ENCODE measurements around the gene SPIB. TPM values are rescaled to one million over a fixed set of nuclear protein-coding genes. Genes with fewer than 3 reads are reported as not detected.

The SPIB gene
- total RNA-seq, 4 donors from 2014 or later: not detected

DNA sequence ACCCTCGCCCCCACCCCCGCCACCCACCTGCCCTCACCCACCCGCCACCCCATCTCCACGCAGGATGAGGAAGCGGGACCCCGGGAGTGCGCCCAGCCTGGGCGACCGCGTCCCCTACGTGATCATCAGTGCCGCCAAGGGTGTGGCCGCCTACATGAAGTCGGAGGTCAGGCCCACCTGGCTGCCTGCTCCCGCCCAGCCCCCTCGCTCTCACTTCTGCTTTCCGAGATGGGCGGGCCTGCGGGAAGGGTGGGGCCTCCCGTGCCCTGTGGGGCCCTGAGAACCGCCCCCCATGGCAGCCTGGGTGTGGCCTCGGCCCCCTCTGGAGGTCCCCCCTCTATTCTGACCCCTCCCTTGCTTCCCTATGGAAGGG, 3.1 kb upstream of the SPIB start:
- 90% methylated on average over 4 of the region's 22 CpGs; no CpG with 5 or more reads in 1 of the 2 donors for WGBS, 2 donors (ENCODE audit: low coverage in 1 of 2)
- peak; percentile 16 for ATAC-seq
- Histone ChIP-seq H3K9me3 (no peaks in the 10 kb centered on the region), H3K4me3 (no peak overlapping the region), H3K4me1 (peaks cover 0 to 17% (median 4%) of the 10 kb centered on the region in 3 donors), H3K36me3 (no peaks in the 10 kb centered on the region), H3K27me3 (peaks cover 47% of the 10 kb centered on the region), H3K27ac (no peak overlapping the region)
- TF ChIP-seq, protein P1, sequence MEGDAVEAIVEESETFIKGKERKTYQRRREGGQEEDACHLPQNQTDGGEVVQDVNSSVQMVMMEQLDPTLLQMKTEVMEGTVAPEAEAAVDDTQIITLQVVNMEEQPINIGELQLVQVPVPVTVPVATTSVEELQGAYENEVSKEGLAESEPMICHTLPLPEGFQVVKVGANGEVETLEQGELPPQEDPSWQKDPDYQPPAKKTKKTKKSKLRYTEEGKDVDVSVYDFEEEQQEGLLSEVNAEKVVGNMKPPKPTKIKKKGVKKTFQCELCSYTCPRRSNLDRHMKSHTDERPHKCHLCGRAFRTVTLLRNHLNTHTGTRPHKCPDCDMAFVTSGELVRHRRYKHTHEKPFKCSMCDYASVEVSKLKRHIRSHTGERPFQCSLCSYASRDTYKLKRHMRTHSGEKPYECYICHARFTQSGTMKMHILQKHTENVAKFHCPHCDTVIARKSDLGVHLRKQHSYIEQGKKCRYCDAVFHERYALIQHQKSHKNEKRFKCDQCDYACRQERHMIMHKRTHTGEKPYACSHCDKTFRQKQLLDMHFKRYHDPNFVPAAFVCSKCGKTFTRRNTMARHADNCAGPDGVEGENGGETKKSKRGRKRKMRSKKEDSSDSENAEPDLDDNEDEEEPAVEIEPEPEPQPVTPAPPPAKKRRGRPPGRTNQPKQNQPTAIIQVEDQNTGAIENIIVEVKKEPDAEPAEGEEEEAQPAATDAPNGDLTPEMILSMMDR (IDR thresholded peaks at IDR 0.05): no peak
- no peak for TF ChIP-seq EP300 (IDR thresholded peaks at IDR 0.05)
- TF ChIP-seq POLR2A (IDR thresholded peaks at IDR 0.05): no peak

DNA sequence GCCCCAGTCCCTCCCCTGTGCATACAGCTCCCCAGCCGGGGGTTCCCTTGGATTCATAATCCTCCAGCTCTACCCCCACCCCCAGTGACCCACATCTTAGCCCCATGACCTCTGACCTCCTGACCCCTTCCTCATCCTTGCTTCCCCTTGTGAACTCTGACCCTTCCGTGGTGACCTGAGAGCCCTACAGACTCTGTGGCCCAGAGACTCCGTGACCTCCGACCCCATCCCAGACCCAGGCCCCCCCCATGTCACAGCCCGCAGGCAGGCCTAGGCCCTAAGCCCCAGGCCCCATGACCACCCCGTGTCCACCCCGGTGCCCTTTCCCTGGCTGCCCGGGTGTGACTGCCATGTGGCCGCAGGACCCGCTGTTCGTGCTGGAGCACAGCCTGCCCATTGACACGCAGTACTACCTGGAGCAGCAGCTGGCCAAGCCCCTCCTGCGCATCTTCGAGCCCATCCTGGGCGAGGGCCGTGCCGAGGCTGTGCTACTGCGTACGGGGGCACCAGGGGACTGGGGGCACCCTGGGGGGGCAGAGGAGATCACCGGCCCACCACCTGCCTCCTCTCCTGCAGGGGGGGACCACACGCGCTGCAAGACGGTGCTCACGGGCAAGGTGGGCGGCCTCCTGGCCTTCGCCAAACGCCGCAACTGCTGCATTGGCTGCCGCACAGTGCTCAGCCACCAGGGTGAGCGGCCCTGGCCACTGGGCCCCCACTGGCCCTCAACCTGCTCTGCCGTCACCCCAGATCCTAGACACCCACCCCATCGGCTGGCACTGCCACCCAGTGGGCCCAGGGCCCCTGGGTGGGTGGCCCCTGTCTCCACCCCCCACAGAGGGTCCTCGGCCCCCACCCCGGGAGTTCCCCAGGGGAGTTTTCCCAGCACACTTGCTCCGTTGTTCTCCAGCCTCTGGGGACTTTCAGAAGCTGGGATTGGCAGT, 2.4 kb upstream of the SPIB start:
- 84 to 100% methylated on average over 1 to 11 of the region's 35 CpGs for WGBS, 2 donors (ENCODE audit: low coverage in 1 of 2)

DNA sequence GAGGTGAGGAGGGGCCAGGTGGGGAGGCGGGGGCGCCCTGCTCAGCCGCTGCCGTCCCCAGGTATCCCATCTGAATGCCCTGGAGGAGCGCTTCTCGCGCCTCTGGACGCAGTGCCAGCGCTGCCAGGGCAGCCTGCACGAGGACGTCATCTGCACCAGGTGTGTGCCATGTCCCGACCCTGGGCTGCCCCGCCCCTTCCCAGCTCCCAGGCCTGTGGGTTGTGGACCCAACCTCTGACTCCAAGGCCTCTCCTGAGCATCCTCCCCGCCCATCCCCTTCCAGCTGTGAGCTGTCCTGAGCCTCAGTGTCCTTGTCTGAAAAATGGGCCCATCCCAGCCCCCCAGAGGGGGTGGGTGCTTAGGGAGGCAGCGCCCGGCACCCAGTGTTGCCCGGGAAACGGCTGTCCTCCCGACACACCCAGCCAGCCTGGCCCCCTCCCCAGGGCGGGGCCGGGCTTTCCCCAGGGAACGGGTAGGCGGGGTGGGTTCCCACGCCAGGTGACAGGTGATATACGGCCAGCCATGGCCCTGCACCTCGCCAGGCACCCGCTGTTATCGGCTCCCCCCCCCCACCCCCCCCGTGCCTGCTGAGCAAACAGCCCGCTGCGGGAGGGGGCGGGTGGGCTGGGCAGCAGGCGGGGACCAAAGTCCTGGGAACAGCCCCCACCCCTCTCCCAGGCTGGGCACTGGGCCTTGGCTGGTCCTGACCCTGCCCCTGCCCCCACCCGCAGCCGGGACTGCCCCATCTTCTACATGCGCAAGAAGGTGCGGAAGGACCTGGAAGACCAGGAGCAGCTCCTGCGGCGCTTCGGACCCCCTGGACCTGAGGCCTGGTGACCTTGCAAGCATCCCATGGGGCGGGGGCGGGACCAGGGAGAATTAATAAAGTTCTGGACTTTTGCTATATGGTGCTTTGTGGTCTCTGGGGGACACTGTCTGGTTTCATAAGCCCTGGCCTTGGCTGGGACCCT, 1.3 kb upstream of the SPIB start:
- WGBS, 2 donors (ENCODE audit: low coverage in 1 of 2): no CpG with 5 or more reads among the region's 42 CpGs
- Histone ChIP-seq H3K36me3 (no peaks in the 10 kb centered on the region), H3K9me3 (no peaks in the 10 kb centered on the region), H3K4me1 (peaks cover 0 to 17% (median 4%) of the 10 kb centered on the region in 3 donors), H3K4me3 (no peak overlapping the region), H3K27ac (no peak overlapping the region), H3K27me3 (peaks cover 64% of the 10 kb centered on the region)
- no peak for ATAC-seq
- TF ChIP-seq POLR2AphosphoS5 (IDR thresholded peaks at IDR 0.05): no peak
- TF ChIP-seq POLR2A (IDR thresholded peaks at IDR 0.05): no peak
- TF ChIP-seq, protein P1 (IDR thresholded peaks at IDR 0.05): no peak
- no peak for TF ChIP-seq EP300 (IDR thresholded peaks at IDR 0.05)

More for the DNA sequence above, 2.4 kb upstream of the SPIB start:
- Histone ChIP-seq H3K36me3 (no peaks in the 10 kb centered on the region), H3K4me1 (peaks cover 0 to 17% (median 4%) of the 10 kb centered on the region in 3 donors), H3K27ac (no peak overlapping the region), H3K4me3 (no peak overlapping the region), H3K27me3 (peaks cover 53% of the 10 kb centered on the region), H3K9me3 (no peaks in the 10 kb centered on the region)
- no peak for ATAC-seq
- no peak for TF ChIP-seq POLR2AphosphoS5 (IDR thresholded peaks at IDR 0.05)
- TF ChIP-seq EP300 (IDR thresholded peaks at IDR 0.05): no peak
- TF ChIP-seq POLR2A (IDR thresholded peaks at IDR 0.05): no peak
- TF ChIP-seq, protein P1 (IDR thresholded peaks at IDR 0.05): no peak

DNA sequence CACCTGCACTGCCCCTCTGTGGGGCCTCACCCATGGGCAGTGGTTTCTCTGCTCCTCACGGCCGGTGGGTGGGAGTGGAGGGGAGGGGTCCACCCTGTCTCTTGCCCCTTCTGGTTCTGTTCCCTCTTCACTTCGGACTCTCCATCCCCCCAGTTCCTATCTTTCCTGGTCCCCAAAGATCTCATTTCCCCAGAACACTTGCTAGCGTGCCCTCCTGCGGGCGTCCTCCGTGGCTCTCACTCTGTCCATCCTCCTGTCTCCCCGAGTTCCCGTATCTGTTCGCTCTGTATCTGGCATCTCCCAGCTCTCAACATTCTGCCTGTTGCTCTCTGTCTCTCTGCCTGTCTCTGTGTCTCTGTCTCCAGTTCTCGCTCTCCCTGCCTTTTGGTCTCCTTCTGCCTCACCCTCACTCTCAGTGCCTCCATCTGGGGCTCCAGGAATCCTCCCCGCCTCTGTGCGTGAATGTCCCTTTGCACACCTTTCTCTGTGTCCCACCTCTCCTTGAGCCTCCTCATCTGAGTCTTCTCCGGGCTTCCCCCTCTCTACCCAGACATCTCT, 363 bp downstream of the SPIB start:
- H3K27me3 ChIP-seq: peaks cover 81% of the 10 kb centered on the region
- H3K4me3 ChIP-seq: no peak overlapping the region
- no peak for TF ChIP-seq POLR2A (IDR thresholded peaks at IDR 0.05)
- WGBS, 2 donors (ENCODE audit: low coverage in 1 of 2): 5 to 8% methylated on average over 12 to 14 of the region's 14 CpGs
- H3K9me3 ChIP-seq: no peaks in the 10 kb centered on the region
- H3K36me3 ChIP-seq: no peaks in the 10 kb centered on the region
- H3K27ac ChIP-seq: no peak overlapping the region
- H3K4me1 ChIP-seq: peaks cover 0 to 17% (median 4%) of the 10 kb centered on the region in 3 donors
- no peak for ATAC-seq

DNA sequence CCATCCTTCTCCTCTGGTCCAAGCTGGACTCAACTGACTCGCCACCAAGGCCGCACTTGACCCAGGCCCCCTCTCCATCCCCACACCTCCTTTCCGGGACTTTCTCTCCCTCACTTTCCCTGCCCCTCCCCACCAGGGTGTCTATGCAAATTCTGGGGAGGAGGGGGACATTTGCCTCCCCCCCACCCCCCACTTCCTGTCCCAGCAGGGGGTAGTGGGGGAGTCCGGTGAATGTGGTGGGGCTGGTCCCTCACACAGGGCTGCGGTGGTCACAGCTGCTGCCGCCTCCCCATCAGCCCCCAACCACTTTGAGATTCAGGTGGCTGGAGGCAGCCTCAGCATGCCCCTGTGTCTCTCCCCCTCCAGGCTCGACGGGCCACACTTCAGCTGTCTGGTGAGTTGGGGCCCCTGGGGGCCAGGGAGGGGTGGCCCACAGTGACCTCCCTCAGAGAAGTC, 870 bp downstream of the SPIB start:
- no peak overlapping the region for H3K27ac ChIP-seq
- ATAC-seq: no peak
- H3K4me3 ChIP-seq: no peak overlapping the region
- H3K36me3 ChIP-seq: no peaks in the 10 kb centered on the region
- TF ChIP-seq, protein P1 (IDR thresholded peaks at IDR 0.05): no peak
- TF ChIP-seq POLR2AphosphoS5 (IDR thresholded peaks at IDR 0.05) (no peak), EP300 (IDR thresholded peaks at IDR 0.05) (no peak), POLR2A (IDR thresholded peaks at IDR 0.05) (no peak)
- H3K9me3 ChIP-seq: no peaks in the 10 kb centered on the region
- peaks cover 0 to 16% (median 4%) of the 10 kb centered on the region in 3 donors for H3K4me1 ChIP-seq
- peaks cover 84% of the 10 kb centered on the region for H3K27me3 ChIP-seq
- 16 to 60% methylated on average over 1 to 5 of the region's 8 CpGs for WGBS, 2 donors (ENCODE audit: low coverage in 1 of 2)

All from gastroesophageal sphincter (tissue), 4 donors.